A549 (cell line): Measurements from ENCODE around the gene ANAPC5.

ENCODE experiments used
- CBX8 ChIP-seq: fragments of 200-600 bp; sonication (generic); IDR thresholded peaks from 2 replicates; pipeline ENCODE4 v1.6.1; 2016
- CEBPB ChIP-seq, 2 experiments: fragments of >200 bp in 1 of 2; sonication (Bioruptor Twin) in 1 of 2; formaldehyde crosslinking in 1 of 2; IDR thresholded peaks; 2 replicates each; pipeline ENCODE4 v1.6.1; 2012 to 2016
- CHD4 ChIP-seq: fragments of 200-600 bp; sonication (generic); IDR thresholded peaks from 2 replicates; pipeline ENCODE4 v1.6.1; 2016; ENCODE audit warnings: antibody characterized with exemption, mild to moderate bottlenecking, borderline replicate concordance
- EP300 ChIP-seq, 2 experiments: fragments of >200 bp; sonication (Bioruptor Twin); formaldehyde crosslinking; IDR thresholded peaks; 2 replicates in 1 of 2; 3 replicates in 1 of 2; pipeline ENCODE4 v1.6.1; 2016 to 2017
- KDM1A ChIP-seq: fragments of 200-600 bp; sonication (generic); IDR thresholded peaks from 2 replicates; pipeline ENCODE4 v1.6.1; 2016; ENCODE audit warnings: low read depth, mild to moderate bottlenecking
- MAFK ChIP-seq: fragments of 450-650 bp; IDR thresholded peaks from 2 replicates; pipeline ENCODE4 v1.6.1; 2014; ENCODE audit not compliant: partially characterized antibody
- RAD21 ChIP-seq, 2 experiments: fragments of >200 bp in 1 of 2; sonication (Bioruptor Twin) in 1 of 2; formaldehyde crosslinking in 1 of 2; IDR thresholded peaks in 1 of 2; conservative IDR thresholded peaks in 1 of 2; 2 replicates in 1 of 2; 3 replicates in 1 of 2; pipeline ENCODE4 v1.6.1; 2012 to 2018; ENCODE audit warnings: inconsistent platforms in 1 of 2
- SMC3 ChIP-seq: fragments of >200 bp; sonication (Bioruptor Twin); formaldehyde crosslinking; IDR thresholded peaks from 3 replicates; pipeline ENCODE4 v1.6.1; 2018; ENCODE audit warnings: inconsistent platforms
- USF2 ChIP-seq: fragments of 450-650 bp; IDR thresholded peaks from 2 replicates; pipeline ENCODE4 v1.6.1; 2014; ENCODE audit warnings: antibody characterized with exemption
- ZC3H11A ChIP-seq: fragments of 450-650 bp; IDR thresholded peaks from 2 replicates; pipeline ENCODE4 v1.6.1; 2014; ENCODE audit warnings: antibody characterized with exemption, mild to moderate bottlenecking
- TF ChIP-seq, protein P1 (sequence below): fragments of 150-350 bp; IDR thresholded peaks from 2 replicates; pipeline ENCODE4 v1.6.1; 2014; ENCODE audit warnings: low read depth, mild to moderate bottlenecking, low read length
- TF ChIP-seq, protein P2 (sequence below): IDR thresholded peaks from 2 replicates; pipeline ENCODE4 v1.6.1; 2012
- TF ChIP-seq, protein P3 (sequence below): fragments of >200 bp; sonication (Bioruptor Twin); formaldehyde crosslinking; IDR thresholded peaks from 3 replicates; pipeline ENCODE4 v1.5.1; 2016
- TF ChIP-seq, protein P4 (sequence below): IDR thresholded peaks from 2 replicates; pipeline ENCODE4 v1.6.1; 2012

DNA sequence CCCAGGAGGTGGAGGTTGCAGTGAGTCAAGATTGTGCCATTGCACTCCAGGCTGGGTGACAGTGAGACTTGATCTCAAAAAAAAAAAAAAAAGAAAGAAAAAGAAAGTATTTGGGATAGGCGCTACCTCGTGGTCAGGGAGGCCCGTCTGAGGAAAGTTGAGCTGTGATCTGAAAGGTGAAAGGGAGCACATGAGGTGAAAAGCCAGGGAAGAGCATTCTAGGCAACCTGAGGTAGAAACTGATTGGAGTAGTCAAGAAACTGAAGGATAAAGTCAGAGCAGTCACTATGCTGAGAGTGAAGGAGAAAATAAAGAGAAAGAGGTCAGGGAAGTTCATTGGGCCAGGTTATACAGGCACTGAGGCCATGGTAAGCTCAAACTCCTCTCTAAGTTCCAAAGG, 7.7 kb downstream of the ANAPC5 start:
- TF ChIP-seq, protein P1, sequence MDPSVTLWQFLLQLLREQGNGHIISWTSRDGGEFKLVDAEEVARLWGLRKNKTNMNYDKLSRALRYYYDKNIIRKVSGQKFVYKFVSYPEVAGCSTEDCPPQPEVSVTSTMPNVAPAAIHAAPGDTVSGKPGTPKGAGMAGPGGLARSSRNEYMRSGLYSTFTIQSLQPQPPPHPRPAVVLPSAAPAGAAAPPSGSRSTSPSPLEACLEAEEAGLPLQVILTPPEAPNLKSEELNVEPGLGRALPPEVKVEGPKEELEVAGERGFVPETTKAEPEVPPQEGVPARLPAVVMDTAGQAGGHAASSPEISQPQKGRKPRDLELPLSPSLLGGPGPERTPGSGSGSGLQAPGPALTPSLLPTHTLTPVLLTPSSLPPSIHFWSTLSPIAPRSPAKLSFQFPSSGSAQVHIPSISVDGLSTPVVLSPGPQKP = no peak
- TF ChIP-seq EP300 (IDR thresholded peaks at IDR 0.05) (no peak), RAD21 (conservative IDR thresholded peaks at IDR 0.05 in 1 of 2, IDR thresholded peaks at IDR 0.05 in 1 of 2) (no peak), SMC3 (no peak), USF2 (no peak), CEBPB (IDR thresholded peaks at IDR 0.05) (no peak), MAFK (no peak), CBX8 (no peak), CHD4 (no peak), ZC3H11A (no peak), KDM1A (no peak)
- TF ChIP-seq, protein P2, sequence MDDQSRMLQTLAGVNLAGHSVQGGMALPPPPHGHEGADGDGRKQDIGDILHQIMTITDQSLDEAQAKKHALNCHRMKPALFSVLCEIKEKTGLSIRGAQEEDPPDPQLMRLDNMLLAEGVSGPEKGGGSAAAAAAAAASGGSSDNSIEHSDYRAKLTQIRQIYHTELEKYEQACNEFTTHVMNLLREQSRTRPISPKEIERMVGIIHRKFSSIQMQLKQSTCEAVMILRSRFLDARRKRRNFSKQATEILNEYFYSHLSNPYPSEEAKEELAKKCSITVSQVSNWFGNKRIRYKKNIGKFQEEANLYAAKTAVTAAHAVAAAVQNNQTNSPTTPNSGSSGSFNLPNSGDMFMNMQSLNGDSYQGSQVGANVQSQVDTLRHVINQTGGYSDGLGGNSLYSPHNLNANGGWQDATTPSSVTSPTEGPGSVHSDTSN = no peak
- TF ChIP-seq, protein P3, sequence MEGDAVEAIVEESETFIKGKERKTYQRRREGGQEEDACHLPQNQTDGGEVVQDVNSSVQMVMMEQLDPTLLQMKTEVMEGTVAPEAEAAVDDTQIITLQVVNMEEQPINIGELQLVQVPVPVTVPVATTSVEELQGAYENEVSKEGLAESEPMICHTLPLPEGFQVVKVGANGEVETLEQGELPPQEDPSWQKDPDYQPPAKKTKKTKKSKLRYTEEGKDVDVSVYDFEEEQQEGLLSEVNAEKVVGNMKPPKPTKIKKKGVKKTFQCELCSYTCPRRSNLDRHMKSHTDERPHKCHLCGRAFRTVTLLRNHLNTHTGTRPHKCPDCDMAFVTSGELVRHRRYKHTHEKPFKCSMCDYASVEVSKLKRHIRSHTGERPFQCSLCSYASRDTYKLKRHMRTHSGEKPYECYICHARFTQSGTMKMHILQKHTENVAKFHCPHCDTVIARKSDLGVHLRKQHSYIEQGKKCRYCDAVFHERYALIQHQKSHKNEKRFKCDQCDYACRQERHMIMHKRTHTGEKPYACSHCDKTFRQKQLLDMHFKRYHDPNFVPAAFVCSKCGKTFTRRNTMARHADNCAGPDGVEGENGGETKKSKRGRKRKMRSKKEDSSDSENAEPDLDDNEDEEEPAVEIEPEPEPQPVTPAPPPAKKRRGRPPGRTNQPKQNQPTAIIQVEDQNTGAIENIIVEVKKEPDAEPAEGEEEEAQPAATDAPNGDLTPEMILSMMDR = no peak
- TF ChIP-seq, protein P4, sequence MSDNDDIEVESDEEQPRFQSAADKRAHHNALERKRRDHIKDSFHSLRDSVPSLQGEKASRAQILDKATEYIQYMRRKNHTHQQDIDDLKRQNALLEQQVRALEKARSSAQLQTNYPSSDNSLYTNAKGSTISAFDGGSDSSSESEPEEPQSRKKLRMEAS = no peak
